Measurements from ENCODE around the gene FBXO15.

GRCh38 chr18:74084184-74084855, 63.3 kb downstream of the FBXO15 start:
- TF ChIP-seq CTCF (IDR thresholded peaks at IDR 0.05) (no peak), POLR2A (IDR thresholded peaks at IDR 0.05) (no peak)

All from adrenal gland (tissue), 5 donors.